Measurements from ENCODE around the gene GRIK5.

GRIK5 gene

GRCh38 chr19:41995959-41996797, 73.8 kb downstream of the GRIK5 start:
- Histone ChIP-seq H3K9me2 (replicated peaks; ENCODE audit: low read depth, low read length) (no peaks in the 10 kb centered on the region), H3F3A (ENCODE audit: low read depth) (no peaks in the 10 kb centered on the region), H3K79me2 (ENCODE audit: insufficient read depth, low read length) (no peaks in the 10 kb centered on the region), H3K4me1 (ENCODE audit: insufficient read depth, low read length, poor library complexity, severe bottlenecking) (peaks cover 9% of the 10 kb centered on the region), H3K9ac (ENCODE audit: low read depth, low read length, poor library complexity, severe bottlenecking) (no peak overlapping the region), H4K20me1 (ENCODE audit: insufficient read depth, low read length, poor library complexity, severe bottlenecking) (no peaks in the 10 kb centered on the region), H3K4me2 (ENCODE audit: low read depth, low read length, poor library complexity, severe bottlenecking) (no peak overlapping the region), H3K9me3 (ENCODE audit: insufficient read depth, low read depth, low read length) (no peaks in the 10 kb centered on the region), H2AFZ (ENCODE audit: low read length) (no peak overlapping the region), H3K4me3 (ENCODE audit: low read length, poor library complexity, severe bottlenecking) (no peak overlapping the region), H3K36me3 (ENCODE audit: insufficient read depth, low read length) (no peaks in the 10 kb centered on the region), H3K27me3 (ENCODE audit: insufficient read depth, low read length, poor library complexity, severe bottlenecking) (no peaks in the 10 kb centered on the region)
- TF ChIP-seq, protein P1, sequence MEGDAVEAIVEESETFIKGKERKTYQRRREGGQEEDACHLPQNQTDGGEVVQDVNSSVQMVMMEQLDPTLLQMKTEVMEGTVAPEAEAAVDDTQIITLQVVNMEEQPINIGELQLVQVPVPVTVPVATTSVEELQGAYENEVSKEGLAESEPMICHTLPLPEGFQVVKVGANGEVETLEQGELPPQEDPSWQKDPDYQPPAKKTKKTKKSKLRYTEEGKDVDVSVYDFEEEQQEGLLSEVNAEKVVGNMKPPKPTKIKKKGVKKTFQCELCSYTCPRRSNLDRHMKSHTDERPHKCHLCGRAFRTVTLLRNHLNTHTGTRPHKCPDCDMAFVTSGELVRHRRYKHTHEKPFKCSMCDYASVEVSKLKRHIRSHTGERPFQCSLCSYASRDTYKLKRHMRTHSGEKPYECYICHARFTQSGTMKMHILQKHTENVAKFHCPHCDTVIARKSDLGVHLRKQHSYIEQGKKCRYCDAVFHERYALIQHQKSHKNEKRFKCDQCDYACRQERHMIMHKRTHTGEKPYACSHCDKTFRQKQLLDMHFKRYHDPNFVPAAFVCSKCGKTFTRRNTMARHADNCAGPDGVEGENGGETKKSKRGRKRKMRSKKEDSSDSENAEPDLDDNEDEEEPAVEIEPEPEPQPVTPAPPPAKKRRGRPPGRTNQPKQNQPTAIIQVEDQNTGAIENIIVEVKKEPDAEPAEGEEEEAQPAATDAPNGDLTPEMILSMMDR (conservative IDR thresholded peaks at IDR 0.05; ENCODE audit: low read length): no peak
- no peak for TF ChIP-seq EZH2phosphoT487 (IDR thresholded peaks at IDR 0.05; ENCODE audit: borderline replicate concordance)

- Histone ChIP-seq H3K36me3 (ENCODE audit: insufficient read depth, low read length) (no peaks in the 10 kb centered on the region), H3K27me3 (ENCODE audit: insufficient read depth, low read length, poor library complexity, severe bottlenecking) (no peaks in the 10 kb centered on the region), H3K9me2 (replicated peaks; ENCODE audit: low read depth, low read length) (no peaks in the 10 kb centered on the region), H3K79me2 (ENCODE audit: insufficient read depth, low read length) (no peaks in the 10 kb centered on the region), H3K9ac (ENCODE audit: low read depth, low read length, poor library complexity, severe bottlenecking) (no peak overlapping the region), H3K9me3 (ENCODE audit: insufficient read depth, low read depth, low read length) (no peaks in the 10 kb centered on the region), H3K4me2 (ENCODE audit: low read depth, low read length, poor library complexity, severe bottlenecking) (no peak overlapping the region), H4K20me1 (ENCODE audit: insufficient read depth, low read length, poor library complexity, severe bottlenecking) (no peaks in the 10 kb centered on the region), H3K4me1 (ENCODE audit: insufficient read depth, low read length, poor library complexity, severe bottlenecking) (peaks cover 9% of the 10 kb centered on the region), H3K4me3 (ENCODE audit: low read length, poor library complexity, severe bottlenecking) (no peak overlapping the region), H3F3A (ENCODE audit: low read depth) (no peaks in the 10 kb centered on the region), H2AFZ (ENCODE audit: low read length) (no peak overlapping the region)
- no peak for TF ChIP-seq EZH2phosphoT487 (IDR thresholded peaks at IDR 0.05; ENCODE audit: borderline replicate concordance)
- TF ChIP-seq, protein P1 (conservative IDR thresholded peaks at IDR 0.05; ENCODE audit: low read length): no peak
These were observed 74.7 kb downstream of the GRIK5 start for GRCh38 chr19:41994994-41995958.

GRCh38 chr19:41994521-41994971, 75.5 kb downstream of the GRIK5 start:
- Histone ChIP-seq H3K27me3 (ENCODE audit: insufficient read depth, low read length, poor library complexity, severe bottlenecking) (no peaks in the 10 kb centered on the region), H2AFZ (ENCODE audit: low read length) (peak overlapping the region; percentile 99)

More at GRCh38 chr19:41994521-41994971, 75.5 kb downstream of the GRIK5 start:
- Histone ChIP-seq H3K4me3 (ENCODE audit: low read length, poor library complexity, severe bottlenecking) (peak overlapping the region; percentile 84), H3K4me1 (ENCODE audit: insufficient read depth, low read length, poor library complexity, severe bottlenecking) (peaks cover 9% of the 10 kb centered on the region), H3F3A (ENCODE audit: low read depth) (no peaks in the 10 kb centered on the region), H3K9ac (ENCODE audit: low read depth, low read length, poor library complexity, severe bottlenecking) (no peak overlapping the region), H3K79me2 (ENCODE audit: insufficient read depth, low read length) (no peaks in the 10 kb centered on the region), H3K9me2 (replicated peaks; ENCODE audit: low read depth, low read length) (no peaks in the 10 kb centered on the region), H3K9me3 (ENCODE audit: insufficient read depth, low read depth, low read length) (no peaks in the 10 kb centered on the region), H3K4me2 (ENCODE audit: low read depth, low read length, poor library complexity, severe bottlenecking) (peak overlapping the region; percentile 91), H4K20me1 (ENCODE audit: insufficient read depth, low read length, poor library complexity, severe bottlenecking) (no peaks in the 10 kb centered on the region), H3K36me3 (ENCODE audit: insufficient read depth, low read length) (no peaks in the 10 kb centered on the region)
- TF ChIP-seq EZH2phosphoT487 (IDR thresholded peaks at IDR 0.05; ENCODE audit: borderline replicate concordance): no peak
- TF ChIP-seq, protein P1 (conservative IDR thresholded peaks at IDR 0.05; ENCODE audit: low read length): no peak
